Measurements from ENCODE around the gene ZNF296.

ZNF296 gene

DNA sequence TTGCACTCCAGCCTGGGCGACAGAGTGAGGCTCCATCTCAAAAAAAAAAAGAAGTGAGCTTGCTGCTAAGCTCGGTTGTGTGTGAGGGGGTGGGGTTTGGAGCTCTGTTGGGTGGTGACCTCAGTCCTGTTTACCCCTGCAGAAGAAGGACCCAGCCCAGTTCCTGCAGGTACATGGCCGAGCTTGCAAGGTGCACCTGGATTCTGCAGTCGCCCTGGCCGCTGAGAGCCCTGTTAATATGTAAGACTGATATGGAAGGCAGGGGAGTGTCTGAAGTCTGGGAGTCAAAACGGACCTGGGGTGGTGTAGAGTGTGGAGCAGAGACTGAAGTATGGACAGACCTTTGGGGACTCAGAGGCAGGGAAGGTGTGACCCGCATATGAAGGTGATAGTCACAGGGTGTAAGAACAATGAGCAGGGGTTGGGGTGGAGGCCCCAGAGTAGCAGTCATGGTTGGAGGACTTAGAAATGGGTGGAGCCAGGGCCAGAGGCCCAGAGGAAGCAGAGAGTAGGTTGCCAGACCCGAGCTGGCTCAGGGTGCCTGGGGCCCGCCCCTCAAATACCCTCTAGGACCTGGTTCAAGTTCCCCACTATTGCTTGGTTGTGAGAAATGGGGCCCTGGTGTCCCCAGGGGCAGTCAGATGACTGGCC is 24.2 kb downstream of the ZNF296 start:
- Histone ChIP-seq H3K27me3 (replicated peaks in 2 of 5; ENCODE audit: control insufficient read depth in 4 of 5, insufficient read depth in 5 of 5, low read length in 4 of 5) (no peaks in the 10 kb centered on the region), H3K27ac (ENCODE audit: insufficient read depth in 1 of 2, low read depth in 1 of 2, low read length in 2 of 2, poor library complexity in 1 of 2, severe bottlenecking in 2 of 2) (no peak overlapping the region), H3K4me1 (ENCODE audit: control extremely low read depth in 1 of 4, control insufficient read depth in 4 of 4, insufficient read depth in 4 of 4, low read length in 3 of 4) (peaks cover 0 to 12% (median 6%) of the 10 kb centered on the region in 4 experiments), H3K4me3 (ENCODE audit: control insufficient read depth in 1 of 7, extremely low read depth in 1 of 7, insufficient read depth in 4 of 7, low read depth in 2 of 7, low read length in 6 of 7) (no peak overlapping the region), H3K36me3 (ENCODE audit: control insufficient read depth in 4 of 4, insufficient read depth in 4 of 4, low read length in 3 of 4) (peaks cover 5 to 62% (median 45%) of the 10 kb centered on the region in 4 experiments), H3K9me3 (ENCODE audit: control extremely low read depth in 1 of 5, control insufficient read depth in 4 of 5, insufficient read depth in 2 of 5, low read depth in 1 of 5, low read length in 4 of 5) (no peaks in the 10 kb centered on the region)
- CTCF ChIA-PET, result interaction anchor here (1.1 to 1.8 kb wide), 2 partner anchors 10 to 13 kb away, joined by 3 to 6 read pairs; no protein-coding TSS in a partner anchor
- no peak for DNase-seq
- POLR2A ChIA-PET, result no interaction called here
- WGBS (ENCODE audit: insufficient coverage), result 91% methylated on average over 7 of the region's 9 CpGs

DNA sequence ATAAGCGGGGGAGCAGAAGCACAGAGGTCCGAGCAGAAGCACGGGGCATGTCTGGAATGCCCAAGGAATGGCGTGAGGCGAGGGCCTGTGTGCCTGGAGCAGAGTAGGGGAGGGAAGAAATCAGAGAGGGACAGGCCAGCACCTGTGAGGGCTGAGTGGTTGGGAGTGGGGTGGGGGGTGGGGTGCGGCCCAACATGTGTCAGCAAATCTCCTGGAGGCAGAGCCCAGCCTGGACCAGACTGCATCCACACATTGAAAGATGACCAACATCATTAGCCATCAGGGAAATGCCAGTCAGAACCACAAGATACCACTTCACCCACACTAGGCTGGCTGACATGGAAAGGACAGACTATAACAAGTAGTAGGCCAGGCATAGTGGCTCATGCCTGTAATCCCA is 26.2 kb downstream of the ZNF296 start:
- ChIA-PET POLR2A (no interaction called here), CTCF (interaction anchor here (1.1 to 2.4 kb wide), 5 partner anchors 8 to 76 kb away, joined by 3 to 14 read pairs (median 6); partner anchors contain the start of gene CLASRP)
- DNase-seq, result no peak
- no peaks in the 10 kb centered on the region for H3K27me3 ChIP-seq (replicated peaks in 2 of 5; ENCODE audit: control insufficient read depth in 4 of 5, insufficient read depth in 5 of 5, low read length in 4 of 5)
- H3K27ac ChIP-seq (ENCODE audit: insufficient read depth in 1 of 2, low read depth in 1 of 2, low read length in 2 of 2, poor library complexity in 1 of 2, severe bottlenecking in 2 of 2), result no peak overlapping the region
- peaks cover 8 to 61% (median 41%) of the 10 kb centered on the region in 4 experiments for H3K36me3 ChIP-seq (ENCODE audit: control insufficient read depth in 4 of 4, insufficient read depth in 4 of 4, low read length in 3 of 4)
- H3K4me3 ChIP-seq (ENCODE audit: control insufficient read depth in 1 of 7, extremely low read depth in 1 of 7, insufficient read depth in 4 of 7, low read depth in 2 of 7, low read length in 6 of 7), result no peak overlapping the region
- H3K9me3 ChIP-seq (ENCODE audit: control extremely low read depth in 1 of 5, control insufficient read depth in 4 of 5, insufficient read depth in 2 of 5, low read depth in 1 of 5, low read length in 4 of 5), result no peaks in the 10 kb centered on the region
- 91% methylated on average over 5 of the region's 6 CpGs for WGBS (ENCODE audit: insufficient coverage)
- H3K4me1 ChIP-seq (ENCODE audit: control extremely low read depth in 1 of 4, control insufficient read depth in 4 of 4, insufficient read depth in 4 of 4, low read length in 3 of 4), result peaks cover 2 to 25% (median 19%) of the 10 kb centered on the region in 4 experiments

DNA sequence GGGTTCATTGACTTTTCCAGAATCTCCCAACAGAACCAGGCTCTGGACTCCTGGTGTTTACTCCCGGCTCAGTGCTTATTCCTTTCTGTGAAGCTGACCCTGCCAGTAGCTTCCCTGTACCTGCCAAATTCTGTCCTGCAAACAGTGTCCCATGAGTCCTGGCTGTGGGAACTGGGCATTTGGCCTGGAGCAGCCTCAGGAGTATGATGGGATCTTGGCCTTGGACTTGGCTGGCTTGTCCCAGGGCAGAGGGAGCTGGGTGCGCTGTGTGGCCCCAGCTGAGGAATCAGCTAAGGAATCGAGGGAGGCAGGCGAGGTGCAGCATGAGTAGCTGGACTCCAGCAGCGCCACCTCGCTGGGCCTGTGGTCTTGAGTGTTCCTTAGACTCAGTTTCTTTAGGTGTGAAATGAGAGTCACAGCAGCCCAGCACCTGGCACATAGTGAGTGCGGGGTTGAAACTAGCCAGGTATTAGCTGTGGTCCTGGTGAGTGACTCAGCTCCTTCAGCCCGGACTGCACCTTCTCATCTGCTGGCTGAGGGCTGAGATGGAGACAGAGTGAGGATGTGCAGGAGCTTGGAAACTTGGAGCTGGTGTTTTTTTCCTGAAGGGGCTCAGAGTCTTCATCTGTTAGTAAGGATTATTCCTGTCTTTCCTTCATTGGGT is 27.1 kb downstream of the ZNF296 start:
- peaks cover 2 to 25% (median 19%) of the 10 kb centered on the region in 4 experiments for H3K4me1 ChIP-seq (ENCODE audit: control extremely low read depth in 1 of 4, control insufficient read depth in 4 of 4, insufficient read depth in 4 of 4, low read length in 3 of 4)
- no peak overlapping the region for H3K27ac ChIP-seq (ENCODE audit: insufficient read depth in 1 of 2, low read depth in 1 of 2, low read length in 2 of 2, poor library complexity in 1 of 2, severe bottlenecking in 2 of 2)
- POLR2A ChIA-PET, result no interaction called here
- H3K4me3 ChIP-seq (ENCODE audit: control insufficient read depth in 1 of 7, extremely low read depth in 1 of 7, insufficient read depth in 4 of 7, low read depth in 2 of 7, low read length in 6 of 7), result no peak overlapping the region
- no peak for DNase-seq
- CTCF ChIA-PET, result interaction anchor here (1.1 to 2.4 kb wide), 3 partner anchors 10 to 77 kb away, joined by 4 to 14 read pairs (median 7); partner anchors contain the start of gene CLASRP
- H3K27me3 ChIP-seq (replicated peaks in 2 of 5; ENCODE audit: control insufficient read depth in 4 of 5, insufficient read depth in 5 of 5, low read length in 4 of 5), result no peaks in the 10 kb centered on the region
- 99% methylated on average over 7 of the region's 8 CpGs for WGBS (ENCODE audit: insufficient coverage)
- no peaks in the 10 kb centered on the region for H3K9me3 ChIP-seq (ENCODE audit: control extremely low read depth in 1 of 5, control insufficient read depth in 4 of 5, insufficient read depth in 2 of 5, low read depth in 1 of 5, low read length in 4 of 5)
- peaks cover 7 to 62% (median 41%) of the 10 kb centered on the region in 4 experiments for H3K36me3 ChIP-seq (ENCODE audit: control insufficient read depth in 4 of 4, insufficient read depth in 4 of 4, low read length in 3 of 4)

DNA sequence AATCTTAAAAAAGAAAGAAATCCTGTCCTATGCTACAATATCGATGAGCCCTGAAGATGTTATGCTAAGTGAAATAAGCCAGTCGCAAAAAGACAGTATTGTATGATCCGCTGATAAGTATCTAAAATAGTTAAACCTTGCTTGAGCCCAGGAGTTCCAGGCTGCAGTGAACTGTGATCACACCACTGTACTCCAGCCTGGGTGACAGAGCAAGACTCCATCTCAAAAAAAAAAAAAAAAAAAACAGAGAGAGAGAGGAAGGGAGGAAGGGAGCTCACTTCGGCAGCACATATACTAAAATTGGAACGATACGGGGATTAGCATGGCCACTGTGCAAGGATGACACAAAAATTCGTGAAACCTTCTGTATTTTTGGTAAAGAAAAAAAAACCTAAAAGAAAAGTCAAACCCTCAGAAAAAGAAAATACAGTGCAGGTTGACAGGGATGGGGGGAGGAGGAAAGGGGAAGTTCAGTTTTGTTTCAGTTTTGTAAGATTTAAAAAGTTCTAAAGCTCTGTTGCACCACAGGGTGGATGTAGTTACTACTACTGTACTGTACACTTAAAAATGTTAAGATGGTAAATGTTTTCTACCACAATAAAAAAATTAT is 29.0 kb downstream of the ZNF296 start:
- POLR2A ChIA-PET, result interaction anchor here (0.7 to 0.9 kb wide), 2 partner anchors 23 to 28 kb away, joined by 3 to 6 read pairs; no protein-coding TSS in a partner anchor
- H3K36me3 ChIP-seq (ENCODE audit: control insufficient read depth in 4 of 4, insufficient read depth in 4 of 4, low read length in 3 of 4), result peaks cover 9 to 55% (median 42%) of the 10 kb centered on the region in 4 experiments
- H3K4me3 ChIP-seq (ENCODE audit: control insufficient read depth in 1 of 7, extremely low read depth in 1 of 7, insufficient read depth in 4 of 7, low read depth in 2 of 7, low read length in 6 of 7), result peak overlapping the region in 5 of 7 experiments; percentile 8 to 61 (median 24)
- peak overlapping the region in 1 of 2 experiments; percentile 34 for H3K27ac ChIP-seq (ENCODE audit: insufficient read depth in 1 of 2, low read depth in 1 of 2, low read length in 2 of 2, poor library complexity in 1 of 2, severe bottlenecking in 2 of 2)
- no peaks in the 10 kb centered on the region for H3K27me3 ChIP-seq (replicated peaks in 2 of 5; ENCODE audit: control insufficient read depth in 4 of 5, insufficient read depth in 5 of 5, low read length in 4 of 5)
- 29% methylated on average over 4 of the region's 7 CpGs for WGBS (ENCODE audit: insufficient coverage)
- H3K4me1 ChIP-seq (ENCODE audit: control extremely low read depth in 1 of 4, control insufficient read depth in 4 of 4, insufficient read depth in 4 of 4, low read length in 3 of 4), result peaks cover 2 to 25% (median 19%) of the 10 kb centered on the region in 4 experiments
- peak; percentile 74 to 92 (median 91) for DNase-seq
- H3K9me3 ChIP-seq (ENCODE audit: control extremely low read depth in 1 of 5, control insufficient read depth in 4 of 5, insufficient read depth in 2 of 5, low read depth in 1 of 5, low read length in 4 of 5), result no peaks in the 10 kb centered on the region
- CTCF ChIA-PET, result interaction anchor here (0.7 to 2.5 kb wide), 4 partner anchors 10 to 176 kb away, joined by 3 to 10 read pairs (median 6); no protein-coding TSS in a partner anchor

DNA sequence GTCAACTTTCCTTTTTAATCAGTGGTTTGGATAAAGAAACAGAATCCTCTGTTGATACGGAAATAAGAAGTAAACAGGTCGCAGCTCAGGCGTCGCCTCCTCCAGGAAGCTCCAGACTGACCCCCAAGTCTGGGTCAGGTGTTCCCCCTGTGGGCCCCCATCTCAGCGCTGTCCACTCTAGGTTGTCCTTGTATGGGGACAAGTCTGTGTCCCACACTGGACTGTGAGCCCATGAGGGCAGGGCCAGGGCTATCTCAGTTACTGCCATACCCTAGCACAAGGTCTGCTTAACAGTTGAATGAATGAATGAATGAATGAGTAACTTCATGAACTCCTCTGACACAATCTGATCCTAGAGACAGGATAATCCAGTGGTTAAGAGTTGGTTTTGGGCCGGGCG is 29.9 kb downstream of the ZNF296 start:
- H3K4me1 ChIP-seq (ENCODE audit: control extremely low read depth in 1 of 4, control insufficient read depth in 4 of 4, insufficient read depth in 4 of 4, low read length in 3 of 4), result peaks cover 2 to 28% (median 19%) of the 10 kb centered on the region in 4 experiments
- WGBS (ENCODE audit: insufficient coverage), result 100% methylated on average over 6 of the region's 7 CpGs
- peaks cover 9 to 58% (median 45%) of the 10 kb centered on the region in 4 experiments for H3K36me3 ChIP-seq (ENCODE audit: control insufficient read depth in 4 of 4, insufficient read depth in 4 of 4, low read length in 3 of 4)
- no peaks in the 10 kb centered on the region for H3K9me3 ChIP-seq (ENCODE audit: control extremely low read depth in 1 of 5, control insufficient read depth in 4 of 5, insufficient read depth in 2 of 5, low read depth in 1 of 5, low read length in 4 of 5)
- DNase-seq, result no peak
- no peak overlapping the region for H3K27ac ChIP-seq (ENCODE audit: insufficient read depth in 1 of 2, low read depth in 1 of 2, low read length in 2 of 2, poor library complexity in 1 of 2, severe bottlenecking in 2 of 2)
- no peaks in the 10 kb centered on the region for H3K27me3 ChIP-seq (replicated peaks in 2 of 5; ENCODE audit: control insufficient read depth in 4 of 5, insufficient read depth in 5 of 5, low read length in 4 of 5)
- POLR2A ChIA-PET, result interaction anchor here (0.6 to 0.8 kb wide), 2 partner anchors 46 to 228 kb away, joined by 3 to 4 read pairs; no protein-coding TSS in a partner anchor
- CTCF ChIA-PET, result interaction anchor here (1.0 to 2.5 kb wide), 4 partner anchors 17 to 79 kb away, joined by 3 to 9 read pairs (median 3); no protein-coding TSS in a partner anchor
- no peak overlapping the region for H3K4me3 ChIP-seq (ENCODE audit: control insufficient read depth in 1 of 7, extremely low read depth in 1 of 7, insufficient read depth in 4 of 7, low read depth in 2 of 7, low read length in 6 of 7)

DNA sequence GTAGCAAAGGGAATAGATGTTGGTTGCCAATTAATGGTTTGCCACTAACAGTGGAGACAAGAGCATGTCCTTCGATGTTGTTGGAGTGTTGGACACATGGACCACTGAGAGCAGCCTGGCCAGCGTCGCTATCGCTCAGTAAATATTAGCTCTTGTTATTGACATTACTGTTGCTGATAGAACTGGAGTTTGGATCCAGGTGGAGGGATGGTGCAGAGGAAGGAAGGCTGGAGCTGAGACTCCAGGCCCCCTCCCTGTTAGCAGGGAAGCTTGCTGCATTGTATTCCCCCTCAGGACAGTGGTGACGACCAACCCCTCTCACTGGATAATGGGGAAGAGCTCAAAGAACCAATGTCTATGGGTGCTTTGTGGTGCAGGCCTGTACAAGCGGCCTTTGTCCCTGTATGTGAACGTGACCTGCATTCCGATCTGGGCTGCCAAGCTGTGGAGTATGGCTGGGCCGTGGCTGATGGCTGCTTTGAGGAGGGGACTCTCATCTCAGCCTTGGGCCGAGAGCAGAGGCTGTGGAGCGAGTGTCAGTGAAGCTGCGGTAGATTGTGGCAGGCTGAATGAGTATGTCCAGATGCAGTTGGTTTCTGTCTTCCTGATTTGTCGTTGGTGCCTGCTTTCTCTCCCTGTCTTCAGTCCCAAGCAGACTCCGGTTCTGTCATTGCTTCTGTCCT is 30.5 kb downstream of the ZNF296 start:
- ChIA-PET POLR2A (interaction anchor here (0.6 to 0.8 kb wide), 2 partner anchors 46 to 229 kb away, joined by 3 to 4 read pairs; no protein-coding TSS in a partner anchor), CTCF (interaction anchor here (0.7 to 2.5 kb wide), 5 partner anchors 14 to 80 kb away, joined by 3 to 9 read pairs (median 3); no protein-coding TSS in a partner anchor)
- Histone ChIP-seq H3K9me3 (ENCODE audit: control extremely low read depth in 1 of 5, control insufficient read depth in 4 of 5, insufficient read depth in 2 of 5, low read depth in 1 of 5, low read length in 4 of 5) (no peaks in the 10 kb centered on the region), H3K27me3 (replicated peaks in 2 of 5; ENCODE audit: control insufficient read depth in 4 of 5, insufficient read depth in 5 of 5, low read length in 4 of 5) (no peaks in the 10 kb centered on the region), H3K4me3 (ENCODE audit: control insufficient read depth in 1 of 7, extremely low read depth in 1 of 7, insufficient read depth in 4 of 7, low read depth in 2 of 7, low read length in 6 of 7) (no peak overlapping the region), H3K4me1 (ENCODE audit: control extremely low read depth in 1 of 4, control insufficient read depth in 4 of 4, insufficient read depth in 4 of 4, low read length in 3 of 4) (peaks cover 2 to 34% (median 19%) of the 10 kb centered on the region in 4 experiments), H3K27ac (ENCODE audit: insufficient read depth in 1 of 2, low read depth in 1 of 2, low read length in 2 of 2, poor library complexity in 1 of 2, severe bottlenecking in 2 of 2) (peak overlapping the region; percentile 15 to 19), H3K36me3 (ENCODE audit: control insufficient read depth in 4 of 4, insufficient read depth in 4 of 4, low read length in 3 of 4) (peaks cover 9 to 61% (median 46%) of the 10 kb centered on the region in 4 experiments)
- 96% methylated on average over 10 of the region's 14 CpGs for WGBS (ENCODE audit: insufficient coverage)
- DNase-seq, result no peak

Measured in common myeloid progenitor, CD34-positive (primary cell).